Stimulated activated CD8-positive, alpha-beta memory T cell treated with anti-CD3 and anti-CD28 coated beads, Interleukin-7, amount 100 ng/mL, for 24 hours (primary cell): ENCODE results near the gene FZD10.

ENCODE experiments used
- DNase-seq: peaks from one replicate; pipeline ENCODE4 v3.0.0-alpha.2; 2020; ENCODE audit warnings: low read depth

Gene FZD10

GRCh38 chr12:130205495-130205894 lies 43.2 kb downstream of the FZD10 start:
- no peak for DNase-seq

- DNase-seq, result no peak
These were observed 50.2 kb downstream of the FZD10 start for GRCh38 chr12:130212384-130212989.

GRCh38 chr12:130213249-130213648 lies 51.0 kb downstream of the FZD10 start:
- no peak for DNase-seq

GRCh38 chr12:130214686-130215395 lies 52.6 kb downstream of the FZD10 start:
- DNase-seq, result no peak
